ENCODE measurements around the gene VMAC.
A peak's percentile ranks its signal among the peaks of the same experiment; 100 is the strongest.
"Not testable (repeated sequence)": the region's sequence is repeated elsewhere in the genome, so short reads cannot be mapped to it uniquely, and the experiment has no call there.

VMAC gene, protein sequence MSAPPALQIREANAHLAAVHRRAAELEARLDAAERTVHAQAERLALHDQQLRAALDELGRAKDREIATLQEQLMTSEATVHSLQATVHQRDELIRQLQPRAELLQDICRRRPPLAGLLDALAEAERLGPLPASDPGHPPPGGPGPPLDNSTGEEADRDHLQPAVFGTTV

DNA sequence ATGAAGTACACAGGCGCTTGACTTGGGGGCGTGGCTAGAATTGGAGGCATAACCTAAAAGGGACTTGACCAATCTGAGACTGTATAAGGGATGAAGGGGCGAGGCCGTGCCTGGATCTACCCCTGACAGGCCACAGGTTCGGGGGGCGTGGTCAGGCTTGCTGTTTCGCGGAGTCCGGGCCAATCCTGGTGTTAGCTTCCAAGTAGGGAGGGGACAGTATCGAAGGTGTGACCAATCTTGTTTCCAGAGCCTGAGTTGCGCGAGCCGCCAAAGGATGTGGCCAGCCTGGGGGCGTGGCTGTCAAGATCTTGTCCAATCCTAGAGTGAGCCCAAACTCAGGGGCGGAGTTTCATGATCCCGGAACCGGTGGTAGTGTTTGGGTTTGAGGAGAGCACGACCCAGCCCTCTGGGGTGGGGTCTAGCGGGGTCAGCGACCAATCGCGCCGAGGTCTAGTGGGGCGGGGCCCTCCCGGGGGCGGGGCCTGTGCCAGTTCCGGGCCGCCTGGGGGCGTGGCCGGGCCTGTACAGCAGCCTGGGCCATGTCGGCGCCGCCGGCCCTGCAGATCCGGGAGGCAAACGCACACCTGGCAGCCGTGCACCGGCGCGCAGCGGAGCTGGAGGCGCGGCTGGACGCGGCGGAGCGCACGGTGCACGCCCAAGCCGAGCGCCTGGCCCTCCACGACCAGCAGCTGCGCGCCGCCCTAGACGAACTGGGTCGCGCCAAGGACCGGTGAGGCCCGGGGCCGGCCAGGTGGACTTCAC, at the start of gene VMAC:
Gene VMAC, plus strand, starts transcription at position 521 of the 762 bp plus-strand sequence. Its CDS starts 19 bp downstream, at position 540.
- peak; percentile 100 for DNase-seq (ENCODE audit: low read depth)

DNA sequence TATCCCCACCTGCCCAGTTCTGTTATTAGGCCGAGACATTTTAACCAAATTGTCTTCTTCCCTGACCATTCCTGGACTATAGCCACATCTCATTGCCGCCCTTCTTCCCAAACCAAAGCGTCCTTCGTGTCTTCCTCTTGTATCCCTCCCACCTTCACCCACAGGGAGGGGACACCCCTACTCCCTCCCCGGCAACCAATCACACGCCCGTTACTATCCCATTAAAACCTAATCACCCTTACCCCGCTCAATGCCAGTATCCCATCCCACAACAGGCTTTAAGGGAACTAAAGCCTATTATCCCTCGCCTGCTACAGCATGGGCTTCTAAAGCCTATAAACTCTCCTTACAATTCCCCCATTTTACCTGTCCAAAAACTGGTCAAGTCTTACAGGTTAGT, 49.5 kb upstream of the VMAC start:
- not testable (repeated sequence) for DNase-seq (ENCODE audit: low read depth)

DNA sequence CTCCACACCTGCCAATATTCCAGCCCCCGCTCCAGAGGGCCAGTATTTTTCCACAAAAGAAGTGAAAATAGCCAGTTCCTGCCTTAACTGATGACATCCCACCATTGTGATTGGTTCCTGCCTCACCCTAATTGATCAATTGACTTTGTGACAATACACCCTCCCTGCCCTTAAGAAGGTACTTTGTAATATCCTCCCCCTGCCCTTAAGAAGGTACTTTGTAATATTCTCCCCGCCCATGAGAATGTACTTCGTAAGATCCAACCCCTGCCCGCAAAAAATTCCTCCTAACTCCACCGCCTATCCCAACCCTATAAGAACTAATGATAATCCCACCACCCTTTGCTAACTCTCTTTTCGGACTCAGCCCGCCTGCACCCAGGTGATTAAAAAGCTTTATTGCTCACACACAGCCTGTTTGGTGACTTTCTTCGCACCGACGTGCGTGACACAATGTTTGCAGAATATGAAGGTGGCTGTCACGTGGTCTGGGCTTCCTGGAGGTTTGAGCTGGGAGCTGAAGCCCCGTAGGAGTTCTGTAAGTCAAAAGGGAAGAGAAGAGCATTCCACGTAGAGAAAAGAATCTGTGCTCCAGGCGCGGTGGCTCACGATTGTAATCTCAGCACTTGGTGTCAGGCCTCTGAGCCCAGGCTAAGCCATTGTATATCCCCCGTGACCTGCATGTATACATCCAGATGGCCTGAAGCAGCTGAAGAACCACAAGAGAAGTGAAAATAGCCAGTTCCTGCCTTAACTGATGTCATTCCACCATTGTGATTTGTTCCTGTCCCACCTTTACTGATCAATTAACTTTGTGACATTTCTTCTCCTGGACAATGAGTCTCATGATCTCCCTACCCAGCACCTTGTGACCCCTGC, 47.2 kb upstream of the VMAC start:
- DNase-seq (ENCODE audit: low read depth): no peak

DNA sequence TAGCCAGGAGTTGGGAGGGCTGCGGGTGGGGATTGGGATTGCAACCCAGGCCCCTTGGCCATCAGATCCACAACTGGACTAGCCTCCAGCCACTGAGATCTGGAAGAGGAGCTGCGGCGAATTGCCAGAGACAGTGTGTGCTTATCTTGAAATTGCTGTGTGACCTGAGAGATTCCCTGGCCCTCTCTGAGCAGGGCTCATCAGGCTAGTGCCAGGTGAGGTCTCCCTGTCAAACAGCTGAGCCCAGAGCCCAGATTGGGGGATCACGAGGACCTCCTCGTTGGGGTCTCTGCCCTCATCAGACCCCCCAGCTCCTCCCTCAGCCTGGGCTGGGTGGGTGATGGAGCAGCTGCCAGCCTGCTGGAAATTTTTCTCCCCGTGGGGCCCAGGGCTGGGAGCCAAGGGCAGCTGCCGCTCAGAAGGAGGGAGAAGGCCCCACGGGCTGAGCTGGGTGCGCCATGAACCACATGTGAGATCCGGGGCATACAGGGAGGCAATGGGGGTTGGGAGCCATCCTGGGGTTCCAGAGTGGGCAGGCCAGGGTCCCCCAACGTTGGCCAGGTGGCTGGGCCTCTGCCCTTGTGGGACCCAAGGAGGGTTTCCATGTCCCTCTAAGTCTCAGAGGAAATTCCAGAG, 41.5 kb upstream of the VMAC start:
- no peak for DNase-seq (ENCODE audit: low read depth)

DNA sequence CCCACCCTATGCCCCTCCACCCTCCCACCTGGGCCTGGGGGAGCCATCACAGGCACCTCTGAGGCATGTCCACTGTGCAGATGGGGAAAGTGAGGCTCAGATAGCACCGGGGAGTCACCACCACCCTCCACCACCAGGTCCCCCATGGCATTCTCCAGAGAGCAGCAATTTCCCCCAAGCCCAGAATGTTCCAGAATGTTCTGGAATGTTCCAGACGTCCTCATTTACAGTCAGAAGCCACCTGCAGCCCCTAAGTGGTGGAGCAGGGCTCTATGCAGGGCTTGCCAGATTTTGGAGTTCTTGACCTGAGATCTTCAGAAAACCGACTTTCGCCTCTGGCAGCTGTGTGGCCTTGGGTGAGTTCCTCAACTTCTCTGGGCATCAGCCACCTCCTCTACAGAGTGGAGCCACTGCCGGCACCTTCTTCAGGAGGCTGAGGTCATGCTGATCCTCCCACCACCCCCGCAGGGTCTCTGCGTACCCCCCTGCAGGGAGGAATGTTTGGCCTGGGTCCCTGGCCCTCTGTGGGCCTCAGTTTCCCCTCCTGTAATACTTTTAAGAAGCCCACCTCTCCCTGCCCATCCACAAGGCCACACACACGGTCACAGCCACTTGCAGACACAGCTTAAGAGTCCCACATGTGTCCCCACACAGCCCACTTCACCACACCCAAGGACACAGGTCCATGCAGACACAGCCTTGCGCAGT, 40.5 kb upstream of the VMAC start:
- DNase-seq (ENCODE audit: low read depth): no peak

DNA sequence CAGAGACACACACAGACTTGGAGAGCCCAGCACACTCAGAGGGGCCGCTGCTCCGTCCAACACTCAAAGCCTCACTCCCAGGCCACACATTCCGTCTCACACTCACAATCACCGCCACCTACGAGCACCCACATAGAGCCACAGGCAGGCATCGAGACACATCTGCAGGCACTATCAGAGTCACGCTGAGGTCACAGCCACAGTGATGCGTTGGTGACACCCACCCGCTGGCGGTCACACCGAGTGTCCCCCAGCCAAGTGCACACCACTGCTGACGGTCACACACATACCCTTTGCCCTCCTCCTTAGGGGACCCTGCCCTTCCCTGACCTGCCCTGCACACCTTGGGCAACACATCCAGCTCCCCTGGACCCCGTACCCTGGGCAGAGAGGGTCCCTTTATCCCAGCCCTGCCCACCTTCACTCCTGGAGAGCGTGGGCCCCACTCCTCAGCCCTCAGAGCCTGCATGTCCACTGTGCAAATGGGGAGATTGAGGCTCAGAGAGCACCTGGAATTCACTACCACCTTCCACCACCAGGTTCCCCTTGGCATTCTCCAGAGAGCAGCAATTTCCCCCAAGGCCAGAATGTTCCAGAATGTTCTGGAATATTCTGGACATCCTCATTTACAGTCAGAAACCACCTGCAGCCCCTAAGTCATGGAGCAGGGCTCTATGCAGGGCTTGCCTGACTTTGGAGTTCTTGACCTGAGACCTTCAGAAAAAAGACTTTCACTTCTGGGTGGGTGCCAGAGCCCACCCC, 39.8 kb upstream of the VMAC start:
- DNase-seq (ENCODE audit: low read depth): no peak

DNA sequence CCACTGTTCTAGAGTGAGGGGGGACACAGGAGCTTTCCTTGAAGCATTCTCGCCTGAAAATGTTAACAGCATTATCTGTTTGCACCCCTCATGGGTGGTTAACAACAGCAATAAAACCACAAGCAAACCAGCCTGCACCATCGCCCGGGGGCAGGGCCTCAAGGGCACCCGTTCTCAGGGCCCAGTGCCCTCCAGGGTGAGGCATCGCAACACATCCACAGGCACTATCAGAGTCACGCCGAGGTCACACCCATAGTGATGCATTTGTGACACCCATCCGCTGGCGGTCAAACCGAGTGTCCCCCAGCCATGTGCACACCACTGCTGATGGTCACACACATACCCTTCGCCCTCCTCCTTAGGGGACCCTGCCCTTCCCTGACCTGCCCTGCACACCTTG, 38.9 kb upstream of the VMAC start:
- no peak for DNase-seq (ENCODE audit: low read depth)

DNA sequence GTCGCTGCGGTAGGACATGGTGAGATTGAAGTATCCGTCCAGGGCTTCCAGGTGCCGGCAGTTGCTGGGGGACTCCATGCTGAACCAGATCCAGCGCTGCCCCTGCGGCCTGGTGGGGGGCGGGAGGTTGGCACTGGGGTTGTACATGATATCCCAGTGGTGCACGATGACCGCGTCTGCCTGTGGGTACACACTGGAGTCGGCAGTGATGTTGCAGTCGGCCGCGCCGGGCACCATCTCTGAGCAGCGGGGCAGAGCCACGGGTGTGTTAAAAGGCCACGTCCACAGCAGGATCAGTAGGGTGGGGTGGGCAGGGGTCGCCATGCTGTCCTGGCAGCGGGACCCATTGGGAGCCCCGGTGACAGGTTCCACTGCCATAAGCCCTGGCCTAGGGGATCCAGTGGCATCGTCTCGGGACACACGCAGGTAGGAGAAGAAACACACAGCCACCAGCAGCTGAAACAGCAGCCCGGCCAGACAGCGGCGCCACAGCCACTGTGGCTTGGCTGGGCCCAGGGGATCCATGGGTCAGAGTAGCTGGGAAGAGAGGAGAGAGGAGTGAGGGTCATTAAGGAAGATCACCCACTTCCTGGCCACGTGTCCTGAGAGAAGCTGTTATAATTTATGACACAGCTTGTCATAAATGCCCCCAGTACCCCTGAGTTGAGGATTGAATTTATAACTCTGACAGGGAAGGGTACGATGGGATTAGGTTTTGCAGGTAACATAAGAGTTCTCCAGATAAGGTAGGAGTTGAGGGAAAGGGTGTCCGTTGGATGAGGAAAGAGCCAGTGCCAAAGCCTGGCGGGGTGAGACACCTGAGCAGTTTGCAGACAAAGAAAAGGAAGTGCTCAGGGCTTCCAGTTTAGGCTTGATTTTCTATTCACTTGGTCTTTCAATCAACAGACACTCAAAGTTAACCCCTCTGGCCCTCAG, 37.2 kb upstream of the VMAC start:
- DNase-seq (ENCODE audit: low read depth): no peak

DNA sequence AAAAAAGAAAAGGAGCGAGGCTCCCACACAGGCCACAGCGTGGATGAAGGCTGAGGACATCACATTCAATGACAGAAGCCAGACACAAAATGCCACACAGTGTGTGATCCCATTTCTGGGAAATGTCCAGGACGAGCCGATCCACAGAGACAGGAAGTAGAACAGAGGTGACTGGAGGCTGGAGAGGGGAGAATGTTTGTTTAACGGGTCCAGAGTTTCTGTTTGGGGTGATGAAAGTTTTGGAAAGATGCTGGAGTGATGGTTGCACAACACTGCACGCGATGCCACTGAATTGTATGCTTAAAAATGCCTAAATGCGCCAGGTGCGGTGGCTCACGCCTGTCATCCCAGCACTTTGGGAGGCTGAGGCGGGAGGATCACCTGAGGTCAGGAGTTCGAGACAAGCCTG, 33.7 kb upstream of the VMAC start:
- no peak for DNase-seq (ENCODE audit: low read depth)

DNA sequence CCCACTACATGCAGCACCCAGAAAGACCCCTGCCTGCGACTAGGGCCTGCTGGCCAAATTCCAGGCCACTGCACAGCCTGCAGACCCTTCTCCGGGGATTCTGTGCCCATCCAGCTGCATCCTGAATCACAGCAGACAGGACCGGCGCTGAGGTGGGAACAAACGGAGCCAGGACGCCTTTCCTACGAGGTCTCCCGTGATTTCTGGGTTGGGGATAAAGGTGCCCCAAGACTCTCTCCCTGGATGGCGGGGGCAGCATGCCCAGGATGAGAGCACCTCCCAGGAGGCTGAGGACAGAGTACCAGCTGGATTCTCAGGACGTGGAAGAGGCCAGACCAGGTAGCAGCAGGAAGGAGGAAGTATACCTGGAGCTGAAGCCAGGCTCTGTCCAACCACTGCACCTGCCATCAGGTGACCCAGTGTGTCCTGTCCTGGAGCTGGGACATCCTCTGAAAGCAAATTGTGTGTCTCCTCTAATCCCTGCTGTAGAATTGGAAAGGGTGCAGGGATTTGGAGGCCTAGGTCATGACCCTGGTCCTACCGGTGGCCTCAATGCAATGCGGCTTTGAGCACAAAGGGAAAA, 31.0 kb upstream of the VMAC start:
- DNase-seq (ENCODE audit: low read depth): no peak

DNA sequence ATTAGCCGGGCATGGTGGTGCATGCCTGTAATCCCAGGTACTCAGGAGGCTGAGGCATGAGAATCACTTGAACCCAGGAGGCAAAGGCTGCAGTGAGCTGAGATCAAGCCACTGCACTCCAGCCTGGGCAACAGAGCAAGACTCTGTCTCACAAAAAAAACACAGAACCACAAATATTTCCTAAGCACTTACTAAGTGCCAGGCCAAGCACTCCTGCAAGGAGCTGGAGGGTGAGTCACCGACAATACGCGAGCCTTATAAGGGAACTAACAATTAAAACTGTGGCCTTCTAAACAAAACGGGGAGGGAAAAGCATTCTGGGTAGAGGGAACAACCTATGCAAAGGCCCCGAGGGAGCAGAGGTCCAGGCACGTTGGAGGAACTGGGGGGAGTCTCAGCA, 30.2 kb upstream of the VMAC start:
- DNase-seq (ENCODE audit: low read depth): peak; percentile 75

DNA sequence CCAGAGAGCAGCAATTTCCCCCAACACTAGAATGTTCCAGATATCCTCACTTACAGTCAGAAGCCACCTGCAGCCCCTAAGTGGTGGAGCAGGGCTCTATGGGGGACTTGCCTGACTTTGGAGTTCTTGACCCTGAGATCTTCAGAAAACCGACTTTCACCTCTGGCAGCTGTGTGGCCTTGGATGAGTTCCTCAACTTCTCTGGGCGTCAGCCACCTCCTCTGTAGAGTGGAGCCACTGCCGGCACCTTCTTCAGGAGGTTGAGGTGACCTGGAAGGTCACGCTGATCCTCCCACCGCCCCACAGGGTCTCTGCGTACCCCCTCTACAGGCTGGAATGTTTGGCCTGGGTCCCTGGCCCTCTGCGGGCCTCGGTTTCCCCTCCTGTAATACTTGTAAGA, 27.2 kb upstream of the VMAC start:
- DNase-seq (ENCODE audit: low read depth): no peak

DNA sequence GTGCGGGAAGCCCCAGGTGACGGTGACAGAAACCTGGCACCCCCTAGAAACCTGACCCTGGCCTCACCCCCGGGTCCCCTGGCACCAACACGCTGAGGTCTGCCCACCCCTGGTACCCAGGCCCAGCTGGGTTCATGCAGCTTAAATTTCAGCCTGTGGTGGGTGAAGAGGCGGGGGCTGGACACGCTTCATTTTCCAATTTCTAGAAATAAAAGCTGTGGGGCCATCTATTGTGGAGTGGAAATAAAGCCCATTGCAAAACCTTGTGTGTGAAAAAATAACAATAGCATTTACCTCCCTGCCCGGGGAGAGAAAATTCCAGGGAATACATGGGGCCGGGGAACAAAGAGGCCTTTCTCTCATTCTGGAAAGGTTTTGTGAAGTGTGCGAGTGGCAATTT, 26.8 kb upstream of the VMAC start:
- no peak for DNase-seq (ENCODE audit: low read depth)

DNA sequence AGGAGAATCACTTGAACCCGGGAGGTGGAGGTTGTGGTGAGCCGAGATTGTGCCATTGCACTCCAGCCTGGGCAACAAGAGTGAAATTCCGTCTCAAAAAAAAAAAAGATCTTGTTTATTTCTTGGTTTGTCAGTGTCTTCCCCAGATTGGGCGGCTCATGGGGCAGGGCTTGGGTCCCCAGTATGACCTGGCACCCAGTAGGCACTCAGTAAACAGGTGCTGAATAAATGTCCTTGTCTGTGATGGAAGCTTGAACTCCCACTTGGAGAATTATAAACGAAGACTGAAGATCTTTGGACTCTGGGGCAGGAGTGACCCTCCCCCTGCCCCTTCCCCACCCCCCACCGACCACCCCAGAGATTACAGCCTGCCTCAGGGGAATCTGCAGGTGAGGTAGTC, 24.5 kb upstream of the VMAC start:
- no peak for DNase-seq (ENCODE audit: low read depth)

DNA sequence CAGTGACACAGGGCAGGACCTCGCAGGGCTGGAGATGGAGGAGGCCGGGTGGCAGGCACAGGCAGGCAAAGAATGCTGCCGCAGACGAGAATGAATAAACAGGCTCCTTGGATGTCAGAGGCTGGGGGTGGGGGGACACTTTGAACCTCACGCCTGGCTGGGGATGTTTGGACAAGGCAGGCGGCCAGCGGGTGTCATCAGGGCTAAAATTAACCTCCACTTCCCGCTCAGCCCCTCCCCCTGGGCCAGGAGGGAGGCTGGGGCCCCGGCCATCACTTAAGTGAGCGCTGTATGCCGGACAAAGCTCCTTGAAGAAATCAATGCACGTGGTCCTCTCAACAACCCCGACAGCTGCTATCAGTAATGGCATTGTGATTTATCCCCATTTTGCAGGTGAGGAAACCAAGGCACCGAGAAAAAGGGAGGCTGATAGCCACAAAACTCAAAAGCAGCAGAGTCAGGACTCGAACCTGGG, 24.0 kb upstream of the VMAC start:
- peak; percentile 94 for DNase-seq (ENCODE audit: low read depth)

DNA sequence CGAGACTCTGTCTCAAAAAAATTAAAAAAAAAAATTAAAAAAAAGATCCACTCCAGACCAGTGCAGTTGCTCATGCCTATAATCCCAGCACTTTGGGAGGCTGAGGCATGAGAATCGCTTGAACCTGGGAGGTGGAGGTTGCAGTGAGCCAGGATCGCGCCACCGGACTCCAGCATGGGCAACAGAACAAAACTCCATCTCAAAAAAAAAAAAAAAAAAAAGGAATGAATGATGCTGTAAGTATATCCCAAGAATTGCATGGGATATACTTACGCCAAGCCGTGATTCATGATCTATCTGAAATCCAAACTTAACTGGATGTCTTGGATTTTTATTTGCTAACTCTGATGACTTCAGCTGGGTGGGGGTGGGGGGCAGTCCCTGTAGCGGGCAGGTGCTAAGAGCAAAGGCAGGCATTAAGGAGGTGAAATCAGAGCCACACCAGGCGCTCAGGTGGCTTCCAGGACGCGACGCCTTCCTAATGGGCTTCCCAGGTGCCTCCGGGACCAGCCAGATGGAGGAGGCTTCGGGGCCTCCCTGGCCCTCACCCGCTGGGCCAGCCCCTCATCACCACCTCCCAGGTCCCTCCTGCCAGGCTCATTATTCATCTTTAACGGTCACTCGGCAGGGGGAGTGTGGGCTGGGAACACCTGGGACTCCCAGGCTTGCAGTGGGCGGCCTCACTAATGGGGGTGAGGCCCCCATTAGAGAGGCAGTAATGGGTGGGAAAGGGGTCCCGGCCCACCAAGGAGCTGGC, 23.0 kb upstream of the VMAC start:
- no peak for DNase-seq (ENCODE audit: low read depth)

DNA sequence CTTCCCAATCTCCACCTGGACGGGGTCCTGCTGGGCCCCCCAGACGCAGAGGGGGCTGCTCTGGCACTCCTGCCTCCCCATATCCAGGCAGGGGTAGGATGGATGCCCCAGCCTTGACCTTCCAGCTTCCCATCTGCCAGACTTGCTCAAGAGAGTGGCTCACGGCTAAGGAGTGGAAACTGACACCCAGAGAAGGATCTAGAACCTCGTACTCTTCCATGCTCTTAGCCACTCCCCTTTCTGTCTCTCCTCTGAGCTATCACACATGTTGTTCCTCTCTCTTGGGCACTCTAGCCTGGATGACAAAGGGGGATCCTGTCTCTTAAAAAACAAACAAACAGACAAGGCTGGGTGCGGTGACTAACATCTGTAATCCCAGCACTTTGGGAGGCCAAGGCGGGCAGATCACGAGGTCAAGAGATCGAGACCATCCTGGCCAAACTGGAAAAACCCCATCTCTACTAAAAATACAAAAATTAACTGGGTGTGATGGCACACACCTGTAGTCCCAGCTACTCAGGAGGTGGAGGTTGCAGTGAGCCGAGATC, 22.2 kb upstream of the VMAC start:
- DNase-seq (ENCODE audit: low read depth): peak; percentile 28

DNA sequence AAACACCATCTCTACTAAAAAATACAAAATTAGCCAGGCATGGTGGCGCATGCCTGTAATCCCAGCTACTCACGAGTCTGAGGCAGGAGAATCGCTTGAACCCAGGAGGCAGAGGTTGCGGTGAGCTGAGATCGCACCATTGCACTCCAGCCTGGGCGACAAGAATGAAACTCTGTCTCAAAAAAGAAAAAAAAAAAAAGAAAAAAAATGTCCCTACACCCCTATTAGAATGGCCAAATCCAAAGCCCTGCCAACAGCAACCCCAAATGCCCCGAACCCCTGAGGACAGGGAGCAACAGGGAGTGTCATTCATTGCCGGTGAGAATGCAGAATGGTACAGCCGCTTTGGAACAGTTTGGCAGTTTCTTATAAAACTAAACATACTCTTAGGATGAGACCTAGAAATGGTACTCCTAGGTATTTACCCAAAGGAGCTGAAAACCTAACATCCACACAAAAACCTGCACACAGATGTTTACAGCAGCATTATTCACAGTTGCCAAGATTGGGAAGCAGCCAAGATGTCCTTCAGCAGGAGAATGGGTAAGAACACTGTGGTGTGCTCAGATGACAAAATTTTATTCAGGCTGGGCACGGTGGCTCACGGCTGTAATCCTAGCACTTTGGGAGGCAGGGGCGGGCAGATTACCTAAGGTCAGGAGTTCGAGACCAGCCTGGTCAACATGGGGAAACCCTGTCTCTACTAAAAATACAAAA, 21.4 kb upstream of the VMAC start:
- DNase-seq (ENCODE audit: low read depth): not testable (repeated sequence)
